IMR-90 (cell line): ENCODE results near the gene IGSF8. TPM values are rescaled to one million over a fixed set of nuclear protein-coding genes. Genes with fewer than 3 reads are reported as not detected.

ENCODE experiments used
- ATAC-seq: fragments of 200-7000 bp; cut with Tn5 transposase; 2 replicates; pipeline ENCODE4 v1.9.1; 2020; ENCODE audit warnings: low read depth, mild to moderate bottlenecking, moderate library complexity
- BruUV-seq: library from RNA; stranded (reverse); fragments of 400-500 nt; replicated peaks from 2 replicates; lab custom pipeline; 2021; lab: Mats Ljungman, UMichigan
- CTCF ChIA-PET: fragments of 300-600 bp; formaldehyde crosslinking; extraction: SDS; loops from one replicate; lab custom pipeline; 2021; ENCODE audit warnings: antibody characterized with exemption; lab: Yijun Ruan, JAX
- POLR2A ChIA-PET: fragments of 300-600 bp; sonication (Branson Sonifier 250); formaldehyde crosslinking; loops from one replicate; lab custom pipeline; 2022; ENCODE audit warnings: antibody characterized with exemption; ENCODE audit not compliant: unreplicated experiment; lab: Charles Lee
- DNase-seq: peaks from one replicate; pipeline ENCODE4 v3.0.0; 2013
- H2AFZ ChIP-seq: replicated peaks from 2 replicates; pipeline ENCODE3; 2013; ENCODE audit warnings: low read length, mild to moderate bottlenecking; ENCODE audit not compliant: poor library complexity
- H2AK5ac ChIP-seq: 2 replicates; pipeline ENCODE4 v1.6.1; 2013; ENCODE audit warnings: low read depth, low read length, inconsistent platforms
- H2AK9ac ChIP-seq: replicated peaks from 2 replicates; pipeline ENCODE3; 2013; ENCODE audit warnings: mild to moderate bottlenecking, low read depth, low read length, moderate library complexity; ENCODE audit not compliant: poor library complexity
- H2BK120ac ChIP-seq: 2 replicates; pipeline ENCODE4 v1.6.1; 2013; ENCODE audit warnings: low read depth, low read length, inconsistent platforms
- H2BK15ac ChIP-seq: 3 replicates; pipeline ENCODE4 v1.6.1; 2013; ENCODE audit warnings: low read depth, low read length, inconsistent platforms
- H2BK20ac ChIP-seq: 2 replicates; pipeline ENCODE4 v1.6.1; 2013; ENCODE audit warnings: low read depth, mild to moderate bottlenecking, inconsistent platforms, low read length, moderate library complexity
- H2BK5ac ChIP-seq: 2 replicates; pipeline ENCODE4 v1.6.1; 2013; ENCODE audit warnings: mild to moderate bottlenecking, low read depth, low read length, inconsistent platforms; ENCODE audit not compliant: poor library complexity, severe bottlenecking
- H3K14ac ChIP-seq: replicated peaks from 2 replicates; pipeline ENCODE4 v1.6.1; 2013; ENCODE audit warnings: low read depth, low read length, inconsistent platforms
- H3K18ac ChIP-seq: 2 replicates; pipeline ENCODE4 v1.6.1; 2013; ENCODE audit warnings: low read depth, low read length, control low read depth
- H3K23ac ChIP-seq: 2 replicates; pipeline ENCODE4 v1.6.1; 2013; ENCODE audit warnings: low read depth, low read length, inconsistent platforms
- H3K27ac ChIP-seq: 2 replicates; pipeline ENCODE4 v1.5.1; 2013; ENCODE audit warnings: mild to moderate bottlenecking, control low read depth, low read length; ENCODE audit not compliant: insufficient read depth
- H3K27me3 ChIP-seq: 2 replicates; pipeline ENCODE4 v1.6.1; 2013; ENCODE audit warnings: low read length; ENCODE audit not compliant: control insufficient read depth, insufficient read depth
- H3K36me3 ChIP-seq: 2 replicates; pipeline ENCODE4 v1.6.1; 2013; ENCODE audit warnings: low read length, mixed read lengths; ENCODE audit not compliant: control insufficient read depth, insufficient read depth
- H3K4ac ChIP-seq: 2 replicates; pipeline ENCODE4 v1.6.1; 2013; ENCODE audit warnings: low read depth, low read length, inconsistent platforms
- H3K4me1 ChIP-seq: 2 replicates; pipeline ENCODE4 v1.6.1; 2013; ENCODE audit warnings: low read length, mixed read lengths; ENCODE audit not compliant: control insufficient read depth, insufficient read depth
- H3K4me2 ChIP-seq: 2 replicates; pipeline ENCODE4 v1.6.1; 2013; ENCODE audit warnings: low read depth, mild to moderate bottlenecking, control low read depth, low read length, moderate library complexity
- H3K4me3 ChIP-seq: 2 replicates; pipeline ENCODE4 v1.5.1; 2013; ENCODE audit warnings: low read depth, mild to moderate bottlenecking, control low read depth, low read length, moderate library complexity; ENCODE audit not compliant: insufficient read depth
- H3K56ac ChIP-seq: 2 replicates; pipeline ENCODE4 v1.6.1; 2013; ENCODE audit warnings: low read length, inconsistent platforms; ENCODE audit not compliant: insufficient read depth; ENCODE audit errors: extremely low read depth
- H3K79me1 ChIP-seq, 2 experiments: 2 replicates each; pipeline ENCODE4 v1.6.1; 2013; ENCODE audit warnings: low read length in 2 of 2, inconsistent platforms in 1 of 2, low read depth in 1 of 2
- H3K9ac ChIP-seq: 2 replicates; pipeline ENCODE4 v1.6.1; 2013; ENCODE audit warnings: low read depth, low read length, control low read depth
- H3K9me1 ChIP-seq: 2 replicates; pipeline ENCODE4 v1.6.1; 2013; ENCODE audit warnings: low read length, inconsistent platforms; ENCODE audit not compliant: insufficient read depth
- H3K9me3 ChIP-seq: 2 replicates; pipeline ENCODE4 v1.6.1; 2013; ENCODE audit warnings: low read length; ENCODE audit not compliant: control insufficient read depth, insufficient read depth
- H4K20me1 ChIP-seq: 2 replicates; pipeline ENCODE4 v1.6.1; 2013; ENCODE audit warnings: low read length, inconsistent platforms; ENCODE audit not compliant: insufficient read depth
- H4K5ac ChIP-seq: 2 replicates; pipeline ENCODE4 v1.6.1; 2013; ENCODE audit warnings: mild to moderate bottlenecking, low read depth, low read length, control low read depth
- H4K8ac ChIP-seq, 2 experiments: 2 replicates each; pipeline ENCODE4 v1.6.1; 2013; ENCODE audit warnings: low read depth in 2 of 2, low read length in 2 of 2, control low read depth in 1 of 2, inconsistent platforms in 1 of 2
- H4K91ac ChIP-seq: 2 replicates; pipeline ENCODE4 v1.6.1; 2013; ENCODE audit warnings: low read depth, low read length, inconsistent platforms; ENCODE audit not compliant: insufficient read depth
- CHD1 ChIP-seq: IDR thresholded peaks from 2 replicates; pipeline ENCODE4 v1.6.1; 2012; ENCODE audit warnings: low read depth, low read length, improper control_type of control experiment
- FOS ChIP-seq: fragments of 150-350 bp; IDR thresholded peaks from 2 replicates; pipeline ENCODE4 v1.6.1; 2016; ENCODE audit warnings: low read depth, low read length
- RAD21 ChIP-seq: IDR thresholded peaks from 2 replicates; pipeline ENCODE4 v1.6.1; 2012; ENCODE audit warnings: low read length, improper control_type of control experiment
- WGBS, 2 experiments: methylation state at CpG; one replicate each; pipeline versions ENCODE4 v1.1.5 to v1.1.7; 2013; ENCODE audit warnings: missing lambda C conversion rate in 2 of 2; ENCODE audit not compliant: insufficient read length in 1 of 2; ENCODE audit errors: extremely low coverage in 2 of 2; 5-methylcytosine and 5-hydroxymethylcytosine counted together
- dilution Hi-C: fragments of 300-500 bp; cut with HindIII; formaldehyde crosslinking; loops from one replicate; pipeline ENCODE4 v1.14.3; 2018; ENCODE audit warnings: low sequenced_read_pairs; ENCODE audit not compliant: unreplicated experiment
- in situ Hi-C: fragments of 300-500 bp; cut with MboI; formaldehyde crosslinking; loops from 3 replicates; pipeline ENCODE4 v1.14.3; 2019; ENCODE audit warnings: low sequenced_read_pairs, inconsistent platforms, mixed read lengths
- intact Hi-C: fragments of 100-400 bp; cut with micrococcal nuclease; formaldehyde crosslinking; loops from 2 replicates; pipeline ENCODE4 v1.10.0; 2022
- polyA plus RNA-seq, 3 experiments: library from polyadenylated mRNA; depleted of rRNA; stranded (reverse); fragments of >200 nt; gene quantifications; 2 replicates each; pipeline ENCODE4 v1.2.3, GENCODE V29; 2012; ENCODE audit warnings: low replicate concordance in 1 of 3
- total RNA-seq: library from RNA; depleted of rRNA; stranded (reverse); fragments of >200 nt; gene quantifications from 2 replicates; pipeline ENCODE4 v1.2.3, GENCODE V29; 2012

Gene IGSF8
- total and polyA plus RNA-seq, 2 of the 4 experiments (the other 2 are of a cell fraction), result 8.8 to 25.2 TPM

DNA sequence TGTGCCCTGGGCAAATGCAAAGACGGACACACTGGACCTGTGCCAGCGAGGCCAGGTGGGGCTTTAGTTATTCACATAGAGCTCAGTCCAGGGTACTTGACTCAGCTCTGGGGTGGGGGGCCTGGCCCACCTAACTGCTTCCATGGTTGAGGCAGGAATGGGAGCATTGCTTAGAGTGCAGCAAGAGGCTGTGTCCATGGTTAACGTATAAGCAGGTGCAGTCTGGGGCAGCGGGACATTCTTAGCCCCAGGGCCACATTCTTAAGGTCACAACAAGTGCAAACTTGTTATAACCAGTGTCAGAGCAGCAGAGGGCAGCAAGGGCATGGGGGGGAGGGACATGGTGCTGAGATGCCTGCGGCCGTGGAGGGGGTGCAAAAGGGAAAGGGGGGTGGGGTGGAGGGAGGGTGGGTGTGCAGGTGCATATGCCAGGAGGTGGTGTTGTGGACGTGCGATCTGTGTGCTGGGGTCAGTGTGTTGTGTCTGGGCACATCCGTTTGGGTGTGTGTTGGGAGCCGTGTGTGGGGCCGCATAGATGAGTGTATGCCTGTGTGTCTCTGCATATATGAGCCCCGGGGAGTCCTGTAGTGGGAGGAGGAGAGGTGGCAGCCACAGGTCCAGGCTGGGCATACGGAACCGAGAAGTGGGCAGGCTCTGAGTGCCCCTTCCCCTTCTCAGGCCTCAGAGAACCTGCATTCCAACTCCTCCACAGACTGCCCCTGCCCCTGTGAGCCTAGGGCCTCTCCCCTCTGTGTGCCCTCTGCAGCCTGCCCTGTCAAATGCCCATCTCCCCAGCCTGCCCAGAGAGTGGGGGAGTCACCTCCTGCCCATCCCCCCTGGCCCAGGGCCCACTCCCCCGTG is 36.8 kb downstream of the IGSF8 start (continued):
- no peak for TF ChIP-seq FOS

DNA sequence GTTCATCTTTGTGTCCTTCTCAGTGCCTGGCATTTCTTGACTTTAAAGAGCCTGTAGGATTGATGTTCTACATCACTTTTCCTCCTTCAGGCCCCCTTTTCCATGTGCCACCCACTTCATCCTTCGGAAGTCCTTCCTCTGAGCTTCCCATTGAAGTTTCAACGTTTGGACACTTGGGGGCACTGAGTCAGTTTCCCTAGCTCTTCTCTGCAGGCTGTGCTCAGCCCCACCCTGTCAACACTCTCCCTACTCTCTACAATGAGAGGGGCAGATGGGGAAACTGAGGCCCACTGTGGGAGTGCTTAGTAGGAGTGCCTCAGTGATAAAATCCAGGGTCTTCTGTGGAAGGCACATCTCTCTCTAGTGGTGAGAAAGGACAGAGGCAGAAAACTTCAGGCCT is 40.3 kb downstream of the IGSF8 start:
- Histone ChIP-seq H2BK15ac (no peak overlapping the region), H2BK120ac (no peak overlapping the region), H2AFZ (peak overlapping the region; percentile 3), H3K36me3 (no peaks in the 10 kb centered on the region), H3K9me3 (no peaks in the 10 kb centered on the region), H4K8ac (no peak overlapping the region), H3K4me1 (no peaks in the 10 kb centered on the region), H3K18ac (no peak overlapping the region), H4K91ac (no peak overlapping the region), H3K9ac (no peak overlapping the region), H4K20me1 (no peaks in the 10 kb centered on the region), H3K23ac (no peak overlapping the region), H2AK5ac (no peak overlapping the region), H3K4me3 (no peak overlapping the region), H2BK20ac (no peak overlapping the region), H3K4ac (no peak overlapping the region), H2AK9ac (no peak overlapping the region), H3K27me3 (peaks cover 62% of the 10 kb centered on the region), H3K56ac (no peak overlapping the region), H3K14ac (no peak overlapping the region), H3K9me1 (no peaks in the 10 kb centered on the region), H2BK5ac (no peak overlapping the region), H4K5ac (no peak overlapping the region), H3K4me2 (no peak overlapping the region), H3K79me1 (no peaks in the 10 kb centered on the region), H3K27ac (no peak overlapping the region)
- dilution Hi-C loops (no loop called here), in situ Hi-C loops (no loop called here), intact Hi-C loops (no loop called here)
- DNase-seq, result no peak
- WGBS, 2 experiments, result 60% methylated on average over 1 of the region's 2 CpGs; no CpG with 5 or more reads in 1 of the 2 experiments
- POLR2A ChIA-PET, result no interaction called here
- CTCF ChIA-PET, result interaction anchor here (1.1 to 1.2 kb wide), 2 partner anchors 9 to 12 kb away, joined by 3 to 6 read pairs; no protein-coding TSS in a partner anchor
- TF ChIP-seq CHD1, result no peak
- TF ChIP-seq RAD21, result 0 out of 2 replicates have a peak, but pooled peaks have one; percentile 14
- no TSS peak for BruUV-seq
- ATAC-seq, result peak; percentile 42; the same call in 1 of the 2 replicates
